Measurements from ENCODE around the gene METTL25. TPM values are rescaled to one million over a fixed set of nuclear protein-coding genes. Genes with fewer than 3 reads are reported as not detected.

METTL25 gene
- polyA plus RNA-seq, 1 donor from 2014 or later = 11.1 TPM

GRCh38 chr12:82437744-82438143 lies 79.4 kb downstream of the METTL25 start:
- no peaks in the 10 kb centered on the region for H3K27me3 ChIP-seq (ENCODE audit: insufficient read depth, low read depth, low read length)
- no peak overlapping the region for H2AFZ ChIP-seq (ENCODE audit: low read depth, low read length)
- no peak overlapping the region for H3K4me3 ChIP-seq (ENCODE audit: low read length)
- no peaks in the 10 kb centered on the region for H3K79me2 ChIP-seq (replicated peaks; ENCODE audit: insufficient read depth, low read length)
- H3K4me2 ChIP-seq (ENCODE audit: low read length) = no peak overlapping the region
- no peaks in the 10 kb centered on the region for H3K9me3 ChIP-seq (ENCODE audit: low read length)
- TF ChIP-seq EZH2 (IDR thresholded peaks at IDR 0.05; ENCODE audit: borderline replicate concordance, insufficient read depth, low read length, poor library complexity, severe bottlenecking) = no peak
- no peak for TF ChIP-seq POLR2AphosphoS5 (IDR thresholded peaks at IDR 0.05)
- no peak overlapping the region for H3K9ac ChIP-seq (ENCODE audit: low read length)
- H4K20me1 ChIP-seq (ENCODE audit: insufficient read depth) = no peaks in the 10 kb centered on the region
- no peaks in the 10 kb centered on the region for H3K9me2 ChIP-seq (ENCODE audit: insufficient read depth, low read length)
- no peaks in the 10 kb centered on the region for H3F3A ChIP-seq (ENCODE audit: insufficient read depth, low read length, poor library complexity, severe bottlenecking)
- H3K27ac ChIP-seq (ENCODE audit: low read length) = no peak overlapping the region
- no peaks in the 10 kb centered on the region for H3K36me3 ChIP-seq (ENCODE audit: insufficient read depth, low read length)

GRCh38 chr12:82438356-82438755 lies 80.0 kb downstream of the METTL25 start:
- TF ChIP-seq TAF1 (IDR thresholded peaks at IDR 0.05; ENCODE audit: low read depth) = no peak
- TF ChIP-seq EZH2 (IDR thresholded peaks at IDR 0.05; ENCODE audit: borderline replicate concordance, insufficient read depth, low read length, poor library complexity, severe bottlenecking) = no peak
- TF ChIP-seq RAD21 (conservative IDR thresholded peaks at IDR 0.05) = no peak
- TF ChIP-seq EP300 (conservative IDR thresholded peaks at IDR 0.05; ENCODE audit: poor library complexity, severe bottlenecking) = no peak
- no peak for TF ChIP-seq MXI1 (conservative IDR thresholded peaks at IDR 0.05; ENCODE audit: poor library complexity, severe bottlenecking)
- TF ChIP-seq POLR2AphosphoS5 (IDR thresholded peaks at IDR 0.05) = no peak
- no peak for TF ChIP-seq CTCF (IDR thresholded peaks at IDR 0.05; ENCODE audit: poor library complexity, severe bottlenecking)
- no peak for TF ChIP-seq SMC3 (conservative IDR thresholded peaks at IDR 0.05; ENCODE audit: poor library complexity)
- no peak for TF ChIP-seq REST (IDR thresholded peaks at IDR 0.05; ENCODE audit: borderline replicate concordance)
- no peak overlapping the region for H3K4me2 ChIP-seq (ENCODE audit: low read length)
- H4K20me1 ChIP-seq (ENCODE audit: insufficient read depth) = no peaks in the 10 kb centered on the region
- no peaks in the 10 kb centered on the region for H3K36me3 ChIP-seq (ENCODE audit: insufficient read depth, low read length)
- H3K79me2 ChIP-seq (replicated peaks; ENCODE audit: insufficient read depth, low read length) = no peaks in the 10 kb centered on the region
- H3K9me2 ChIP-seq (ENCODE audit: insufficient read depth, low read length) = no peaks in the 10 kb centered on the region
- H3F3A ChIP-seq (ENCODE audit: insufficient read depth, low read length, poor library complexity, severe bottlenecking) = no peaks in the 10 kb centered on the region
- no peak overlapping the region for H3K4me3 ChIP-seq (ENCODE audit: low read length)
- H3K27ac ChIP-seq (ENCODE audit: low read length) = no peak overlapping the region
- no peak overlapping the region for H3K9ac ChIP-seq (ENCODE audit: low read length)
- no peaks in the 10 kb centered on the region for H3K27me3 ChIP-seq (ENCODE audit: insufficient read depth, low read depth, low read length)
- no peak overlapping the region for H2AFZ ChIP-seq (ENCODE audit: low read depth, low read length)
- no peaks in the 10 kb centered on the region for H3K9me3 ChIP-seq (ENCODE audit: low read length)

GRCh38 chr12:82440885-82441284 lies 82.6 kb downstream of the METTL25 start:
- Histone ChIP-seq H3K9ac (ENCODE audit: low read length) (no peak overlapping the region), H3K9me2 (ENCODE audit: insufficient read depth, low read length) (no peaks in the 10 kb centered on the region), H3K27ac (ENCODE audit: low read length) (no peak overlapping the region), H3K9me3 (ENCODE audit: low read length) (no peaks in the 10 kb centered on the region), H3K4me3 (ENCODE audit: low read length) (no peak overlapping the region), H3K79me2 (replicated peaks; ENCODE audit: insufficient read depth, low read length) (no peaks in the 10 kb centered on the region), H3K4me2 (ENCODE audit: low read length) (no peak overlapping the region), H3F3A (ENCODE audit: insufficient read depth, low read length, poor library complexity, severe bottlenecking) (no peaks in the 10 kb centered on the region), H3K27me3 (ENCODE audit: insufficient read depth, low read depth, low read length) (no peaks in the 10 kb centered on the region), H2AFZ (ENCODE audit: low read depth, low read length) (no peak overlapping the region), H4K20me1 (ENCODE audit: insufficient read depth) (no peaks in the 10 kb centered on the region), H3K36me3 (ENCODE audit: insufficient read depth, low read length) (no peaks in the 10 kb centered on the region)
- TF ChIP-seq MXI1 (conservative IDR thresholded peaks at IDR 0.05; ENCODE audit: poor library complexity, severe bottlenecking) (no peak), EP300 (conservative IDR thresholded peaks at IDR 0.05; ENCODE audit: poor library complexity, severe bottlenecking) (no peak), CTCF (IDR thresholded peaks at IDR 0.05; ENCODE audit: poor library complexity, severe bottlenecking) (no peak), RAD21 (conservative IDR thresholded peaks at IDR 0.05) (no peak), TAF1 (IDR thresholded peaks at IDR 0.05; ENCODE audit: low read depth) (no peak), REST (IDR thresholded peaks at IDR 0.05; ENCODE audit: borderline replicate concordance) (no peak), POLR2AphosphoS5 (IDR thresholded peaks at IDR 0.05) (no peak), EZH2 (IDR thresholded peaks at IDR 0.05; ENCODE audit: borderline replicate concordance, insufficient read depth, low read length, poor library complexity, severe bottlenecking) (no peak), SMC3 (conservative IDR thresholded peaks at IDR 0.05; ENCODE audit: poor library complexity) (no peak)

All from neural cell (in vitro differentiated cells).